Neural progenitor cell (in vitro differentiated cells): ENCODE measurements around the gene FGF21.

Source experiments
- CTCF ChIP-seq: fragments of 200-600 bp; sonication (generic); IDR thresholded peaks from 2 replicates; pipeline ENCODE4 v1.5.1; 2017; ENCODE audit warnings: antibody characterized with exemption, mild to moderate bottlenecking
- EZH2phosphoT487 ChIP-seq: fragments of 200-600 bp; sonication (generic); IDR thresholded peaks from 2 replicates; pipeline ENCODE4 v1.6.1; 2017; ENCODE audit warnings: antibody characterized with exemption

- TF ChIP-seq CTCF (no peak), EZH2phosphoT487 (no peak)
Measured at GRCh38 chr19:48797103-48797502, 41.8 kb downstream of the FGF21 start.
